OCI-LY3 (cell line): ENCODE results near the gene CACNA2D1.

ENCODE experiments used
- CTCF ChIP-seq: fragments of 200-600, 300-600 bp; sonication (generic); IDR thresholded peaks from 2 replicates; pipeline ENCODE4 v1.5.1; 2014; ENCODE audit warnings: antibody characterized with exemption, low read length, low read depth
- EZH2phosphoT487 ChIP-seq: fragments of 200-600 bp; shearing (Covaris generic); IDR thresholded peaks from 2 replicates; pipeline ENCODE4 v1.6.1; 2018; ENCODE audit warnings: antibody characterized with exemption, mixed run types, low read depth

DNA sequence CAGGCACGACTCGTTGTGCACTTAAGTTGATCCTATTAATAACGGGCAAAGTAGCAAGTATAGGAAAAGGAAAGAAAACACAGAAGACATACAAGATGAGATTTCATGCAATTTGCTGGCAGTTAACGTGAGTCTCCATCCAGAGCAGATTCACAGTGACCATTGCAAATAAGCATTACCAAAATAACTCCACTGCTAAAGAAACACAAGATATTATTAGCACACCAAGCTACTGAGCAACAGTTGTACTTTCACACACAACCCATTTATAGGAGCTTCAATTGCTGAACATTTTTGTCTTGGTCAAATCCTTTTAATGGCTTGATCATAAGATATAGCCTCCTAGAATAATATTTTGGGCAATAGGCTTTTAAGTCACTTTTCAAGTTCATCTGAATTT, 486.1 kb downstream of the CACNA2D1 start:
- TF ChIP-seq CTCF = no peak
- no peak for TF ChIP-seq EZH2phosphoT487
